GM12878 (cell line): ENCODE data around the gene RORC. TPM values are rescaled to one million over a fixed set of nuclear protein-coding genes. Genes with fewer than 3 reads are reported as not detected.

Source experiments
- ATAC-seq: fragments of 200-7000 bp; cut with Tn5 transposase; 3 replicates; pipeline ENCODE4 v1.9.1; 2020; ENCODE audit warnings: mild to moderate bottlenecking, moderate library complexity
- BruUV-seq: library from RNA; stranded (reverse); fragments of 400-500 nt; replicated peaks from 2 replicates; lab custom pipeline; 2021; lab: Mats Ljungman, UMichigan
- CTCF ChIA-PET: fragments of 300-600 bp; sonication (Branson Sonifier 250); formaldehyde crosslinking; extraction: SDS; loops from one replicate; lab custom pipeline; 2021; ENCODE audit warnings: inconsistent platforms; lab: Yijun Ruan, JAX
- POLR2A ChIA-PET: fragments of 350-600 bp; formaldehyde crosslinking; extraction: SDS; loops from one replicate; lab custom pipeline; 2021; ENCODE audit warnings: inconsistent platforms; lab: Charles Lee
- RAD21 ChIA-PET: fragments of 300-600 bp; sonication (Branson Sonifier 250); formaldehyde crosslinking; loops from one replicate; lab custom pipeline; 2023; ENCODE audit warnings: antibody characterized with exemption; ENCODE audit not compliant: unreplicated experiment; lab: Charles Lee
- SMC1A ChIA-PET: fragments of 300-600 bp; sonication (Branson Sonifier 250); formaldehyde crosslinking; loops from one replicate; lab custom pipeline; 2023; ENCODE audit not compliant: unreplicated experiment, uncharacterized antibody; lab: Charles Lee
- DNase-seq: peaks from one replicate; pipeline ENCODE4 v3.0.0-alpha.2; 2011; ENCODE audit warnings: low read depth, low spot score
- FAIRE-seq: peaks from 3 replicates; lab custom pipeline; 2011; peaks lifted over from hg19 to GRCh38; lab: Jason Lieb, UNC
- H2AFZ ChIP-seq: 2 replicates; pipeline ENCODE4 v1.6.0; 2011; ENCODE audit warnings: low read depth, low read length, control low read depth; ENCODE audit not compliant: control insufficient read depth
- H3K27ac ChIP-seq: 2 replicates; pipeline ENCODE4 v1.5.1; 2011; ENCODE audit warnings: control low read depth; ENCODE audit not compliant: control insufficient read depth, insufficient read depth
- H3K27me3 ChIP-seq, 2 experiments: replicated peaks in 1 of 2; 2 replicates each; pipeline versions ENCODE4 v1.6.0 to v1.6.1; 2011; ENCODE audit warnings: low read length in 1 of 2; ENCODE audit not compliant: control insufficient read depth in 2 of 2, insufficient read depth in 2 of 2
- H3K36me3 ChIP-seq, 2 experiments: 2 replicates each; pipeline ENCODE4 v1.5.1; 2011; ENCODE audit warnings: low read length in 1 of 2; ENCODE audit not compliant: control insufficient read depth in 2 of 2, insufficient read depth in 2 of 2
- H3K4me1 ChIP-seq: 2 replicates; pipeline ENCODE4 v1.6.1; 2011; ENCODE audit warnings: mild to moderate bottlenecking, low read length, moderate library complexity, mixed read lengths; ENCODE audit not compliant: control insufficient read depth, insufficient read depth
- H3K4me2 ChIP-seq: 2 replicates; pipeline ENCODE4 v1.6.0; 2011; ENCODE audit warnings: control low read depth; ENCODE audit not compliant: control insufficient read depth, insufficient read depth
- H3K4me3 ChIP-seq: fragments of 200-600 bp; sonication (generic); 2 replicates; pipeline ENCODE4 v1.5.1; 2016
- H3K79me2 ChIP-seq: 2 replicates; pipeline ENCODE4 v1.6.0; 2011; ENCODE audit warnings: low read length; ENCODE audit not compliant: control insufficient read depth, insufficient read depth
- H3K9ac ChIP-seq: 2 replicates; pipeline ENCODE4 v1.8.0; 2011; ENCODE audit warnings: low read length, control low read depth, mixed read lengths; ENCODE audit not compliant: control insufficient read depth, insufficient read depth
- H3K9me3 ChIP-seq: replicated peaks from 3 replicates; pipeline ENCODE4 v1.5.1; 2011; ENCODE audit warnings: mild to moderate bottlenecking, low read length; ENCODE audit not compliant: control insufficient read depth, insufficient read depth
- H4K20me1 ChIP-seq: 2 replicates; pipeline ENCODE4 v1.6.0; 2011; ENCODE audit not compliant: control insufficient read depth, insufficient read depth
- ASH2L ChIP-seq: fragments of 300-600, 200-600 bp; sonication (generic); IDR thresholded peaks from 2 replicates; pipeline ENCODE4 v1.6.1; 2017; ENCODE audit warnings: low read depth, mild to moderate bottlenecking, borderline replicate concordance
- BACH1 ChIP-seq: fragments of 450-650 bp; IDR thresholded peaks from 2 replicates; pipeline ENCODE4 v1.6.1; 2017; ENCODE audit warnings: mild to moderate bottlenecking, borderline replicate concordance
- CREM ChIP-seq: IDR thresholded peaks from 2 replicates; pipeline ENCODE4 v1.6.1; 2014; ENCODE audit warnings: antibody characterized with exemption, low read depth
- DPF2 ChIP-seq: fragments of 450-650 bp; IDR thresholded peaks from 2 replicates; pipeline ENCODE4 v1.6.1; 2017; ENCODE audit warnings: mild to moderate bottlenecking
- HCFC1 ChIP-seq: fragments of 150-350 bp; IDR thresholded peaks from 2 replicates; pipeline ENCODE4 v1.6.1; 2014; ENCODE audit warnings: low read length
- MEF2B ChIP-seq: fragments of 450-650 bp; IDR thresholded peaks from 2 replicates; pipeline ENCODE4 v1.6.1; 2018; ENCODE audit warnings: mild to moderate bottlenecking, moderate library complexity; ENCODE audit not compliant: partially characterized antibody, poor library complexity, severe bottlenecking
- SP1 ChIP-seq: IDR thresholded peaks from one replicate; pipeline ENCODE4 v1.6.1; 2011; ENCODE audit warnings: low read depth, low read length
- SREBF2 ChIP-seq: IDR thresholded peaks from 2 replicates; pipeline ENCODE4 v1.6.1; 2012; ENCODE audit warnings: mild to moderate bottlenecking, low read length
- SUPT20H ChIP-seq: IDR thresholded peaks from 2 replicates; pipeline ENCODE4 v1.6.1; 2011; ENCODE audit warnings: low read depth, mild to moderate bottlenecking, low read length, moderate library complexity, borderline replicate concordance; ENCODE audit not compliant: control insufficient read depth
- SUZ12 ChIP-seq: fragments of 200-600 bp; sonication (generic); IDR thresholded peaks from one replicate; pipeline ENCODE4 v1.6.1; 2018; ENCODE audit warnings: antibody characterized with exemption, mild to moderate bottlenecking; ENCODE audit not compliant: unreplicated experiment
- ZZZ3 ChIP-seq: IDR thresholded peaks from 2 replicates; pipeline ENCODE4 v1.6.1; 2011; ENCODE audit warnings: low read depth; ENCODE audit not compliant: control insufficient read depth, insufficient read length
- WGBS: methylation state at CpG from one replicate; pipeline ENCODE4 v1.1.6; 2016; ENCODE audit warnings: low lambda C conversion rate; ENCODE audit not compliant: insufficient replicate concordance, insufficient coverage; ENCODE audit errors: missing lambda C conversion rate; 5-methylcytosine and 5-hydroxymethylcytosine counted together
- in situ Hi-C: fragments of 300-500 bp; cut with MboI; formaldehyde crosslinking; loops from 9 replicates; pipeline ENCODE4 v1.14.3; 2018; ENCODE audit warnings: mixed read lengths
- intact Hi-C: fragments of 100-400 bp; cut with micrococcal nuclease; formaldehyde crosslinking; loops from one replicate; pipeline ENCODE4 v1.14.2; 2022; ENCODE audit not compliant: unreplicated experiment
- polyA plus RNA-seq, 11 experiments: library from polyadenylated mRNA; depleted of rRNA in 4 of 11; unstranded in 6 of 11; stranded (reverse) in 5 of 11; fragments of >200 nt; fragmentation: Nextera tagmentation in 4 of 11; fragmentation: Illumina TruSeq in 1 of 11; extraction: Ambion mirVana in 4 of 11; extraction: Trizol in 1 of 11; gene quantifications; 1 replicate in 1 of 11; 2 replicates in 10 of 11; pipeline versions ENCODE4 v1.2.1 to v1.2.3, GENCODE V29; 2011 to 2016; ENCODE audit warnings: inconsistent platforms in 2 of 11, missing spikeins in 2 of 11, low read depth in 1 of 11
- total RNA-seq, 4 experiments: library from RNA; depleted of rRNA in 3 of 4; stranded (reverse); fragments of >200 nt in 3 of 4; fragmentation: Illumina TruSeq in 1 of 4; extraction: Trizol in 1 of 4; gene quantifications; 2 replicates each; pipeline versions ENCODE4 v1.2.1 to v1.2.3, GENCODE V29; 2013 to 2021
- TF ChIP-seq, protein P1 (sequence below): fragments of 450-650 bp; IDR thresholded peaks from 2 replicates; pipeline ENCODE4 v1.6.1; 2016; ENCODE audit warnings: mild to moderate bottlenecking
- TF ChIP-seq, protein P2 (sequence below): fragments of 450-650 bp; IDR thresholded peaks from 2 replicates; pipeline ENCODE4 v1.6.1; 2018; ENCODE audit warnings: mild to moderate bottlenecking, low read depth, moderate library complexity; ENCODE audit not compliant: partially characterized antibody
- TF ChIP-seq, protein P3 (sequence below): fragments of 450-650 bp; IDR thresholded peaks from 2 replicates; pipeline ENCODE4 v1.6.1; 2017; ENCODE audit warnings: borderline replicate concordance

RORC gene
- total and polyA plus RNA-seq, 10 of the 15 experiments (the other 5 are each of a cell fraction or from before 2014, with no cell fraction given): not detected

DNA sequence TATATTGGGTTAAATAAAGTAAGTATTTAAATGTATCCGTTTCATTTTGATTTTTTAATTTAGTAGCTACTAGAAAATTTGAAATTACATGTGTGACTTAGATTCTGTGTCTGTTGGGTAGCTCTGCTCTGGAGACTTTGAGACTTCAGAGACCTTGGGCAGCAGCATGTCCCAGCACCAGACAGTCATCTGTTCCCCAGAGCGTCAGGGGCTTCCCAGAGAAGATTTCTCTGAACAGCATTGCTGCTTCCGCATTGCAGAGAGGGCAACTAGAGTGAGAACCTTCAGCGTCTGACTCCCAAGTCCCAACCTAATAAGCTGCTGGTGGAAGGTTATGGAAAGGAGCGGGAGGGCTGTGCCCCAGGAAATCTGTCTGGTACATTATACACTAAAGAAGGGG, 33.0 kb downstream of the RORC start:
- in situ Hi-C loops (no loop called here), intact Hi-C loops (no loop called here)
- Histone ChIP-seq H4K20me1 (no peaks in the 10 kb centered on the region), H3K4me3 (no peak overlapping the region), H3K27me3 (peaks cover 0 to 9% of the 10 kb centered on the region in 2 experiments; a peak in 2 of 4 replicates), H2AFZ (no peak overlapping the region), H3K4me2 (no peak overlapping the region), H3K79me2 (no peaks in the 10 kb centered on the region), H3K4me1 (no peaks in the 10 kb centered on the region), H3K9me3 (no peaks in the 10 kb centered on the region), H3K9ac (no peak overlapping the region), H3K36me3 (no peaks in the 10 kb centered on the region), H3K27ac (no peak overlapping the region)
- BruUV-seq: no TSS peak
- no peak for DNase-seq
- ChIA-PET SMC1A (interaction anchor here (1.8 kb wide), 1 partner anchor 11 kb away, joined by 4 read pairs; no protein-coding TSS in a partner anchor), POLR2A (no interaction called here), CTCF (interaction anchor here (1.2 to 1.3 kb wide), 2 partner anchors 37 to 38 kb away, joined by 3 read pairs; no protein-coding TSS in a partner anchor), RAD21 (interaction anchor here (0.9 kb wide), 1 partner anchor 29 kb away, joined by 3 read pairs; no protein-coding TSS in a partner anchor)
- no peak for FAIRE-seq
- WGBS: 61% methylated on average over 5 of the region's 5 CpGs
- ATAC-seq: peak; percentile 85
- TF ChIP-seq SP1 (no peak), MEF2B (no peak), HCFC1 (no peak), CREM (no peak), SUZ12 (no peak), ZZZ3 (no peak), DPF2 (no peak), SREBF2 (no peak), BACH1 (no peak), SUPT20H (no peak), ASH2L (no peak)
- TF ChIP-seq, protein P1, sequence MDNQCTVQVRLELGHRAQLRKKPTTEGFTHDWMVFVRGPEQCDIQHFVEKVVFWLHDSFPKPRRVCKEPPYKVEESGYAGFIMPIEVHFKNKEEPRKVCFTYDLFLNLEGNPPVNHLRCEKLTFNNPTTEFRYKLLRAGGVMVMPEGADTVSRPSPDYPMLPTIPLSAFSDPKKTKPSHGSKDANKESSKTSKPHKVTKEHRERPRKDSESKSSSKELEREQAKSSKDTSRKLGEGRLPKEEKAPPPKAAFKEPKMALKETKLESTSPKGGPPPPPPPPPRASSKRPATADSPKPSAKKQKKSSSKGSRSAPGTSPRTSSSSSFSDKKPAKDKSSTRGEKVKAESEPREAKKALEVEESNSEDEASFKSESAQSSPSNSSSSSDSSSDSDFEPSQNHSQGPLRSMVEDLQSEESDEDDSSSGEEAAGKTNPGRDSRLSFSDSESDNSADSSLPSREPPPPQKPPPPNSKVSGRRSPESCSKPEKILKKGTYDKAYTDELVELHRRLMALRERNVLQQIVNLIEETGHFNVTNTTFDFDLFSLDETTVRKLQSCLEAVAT: no peak
- TF ChIP-seq, protein P2, sequence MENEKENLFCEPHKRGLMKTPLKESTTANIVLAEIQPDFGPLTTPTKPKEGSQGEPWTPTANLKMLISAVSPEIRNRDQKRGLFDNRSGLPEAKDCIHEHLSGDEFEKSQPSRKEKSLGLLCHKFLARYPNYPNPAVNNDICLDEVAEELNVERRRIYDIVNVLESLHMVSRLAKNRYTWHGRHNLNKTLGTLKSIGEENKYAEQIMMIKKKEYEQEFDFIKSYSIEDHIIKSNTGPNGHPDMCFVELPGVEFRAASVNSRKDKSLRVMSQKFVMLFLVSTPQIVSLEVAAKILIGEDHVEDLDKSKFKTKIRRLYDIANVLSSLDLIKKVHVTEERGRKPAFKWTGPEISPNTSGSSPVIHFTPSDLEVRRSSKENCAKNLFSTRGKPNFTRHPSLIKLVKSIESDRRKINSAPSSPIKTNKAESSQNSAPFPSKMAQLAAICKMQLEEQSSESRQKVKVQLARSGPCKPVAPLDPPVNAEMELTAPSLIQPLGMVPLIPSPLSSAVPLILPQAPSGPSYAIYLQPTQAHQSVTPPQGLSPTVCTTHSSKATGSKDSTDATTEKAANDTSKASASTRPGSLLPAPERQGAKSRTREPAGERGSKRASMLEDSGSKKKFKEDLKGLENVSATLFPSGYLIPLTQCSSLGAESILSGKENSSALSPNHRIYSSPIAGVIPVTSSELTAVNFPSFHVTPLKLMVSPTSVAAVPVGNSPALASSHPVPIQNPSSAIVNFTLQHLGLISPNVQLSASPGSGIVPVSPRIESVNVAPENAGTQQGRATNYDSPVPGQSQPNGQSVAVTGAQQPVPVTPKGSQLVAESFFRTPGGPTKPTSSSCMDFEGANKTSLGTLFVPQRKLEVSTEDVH: no peak
- TF ChIP-seq, protein P3, sequence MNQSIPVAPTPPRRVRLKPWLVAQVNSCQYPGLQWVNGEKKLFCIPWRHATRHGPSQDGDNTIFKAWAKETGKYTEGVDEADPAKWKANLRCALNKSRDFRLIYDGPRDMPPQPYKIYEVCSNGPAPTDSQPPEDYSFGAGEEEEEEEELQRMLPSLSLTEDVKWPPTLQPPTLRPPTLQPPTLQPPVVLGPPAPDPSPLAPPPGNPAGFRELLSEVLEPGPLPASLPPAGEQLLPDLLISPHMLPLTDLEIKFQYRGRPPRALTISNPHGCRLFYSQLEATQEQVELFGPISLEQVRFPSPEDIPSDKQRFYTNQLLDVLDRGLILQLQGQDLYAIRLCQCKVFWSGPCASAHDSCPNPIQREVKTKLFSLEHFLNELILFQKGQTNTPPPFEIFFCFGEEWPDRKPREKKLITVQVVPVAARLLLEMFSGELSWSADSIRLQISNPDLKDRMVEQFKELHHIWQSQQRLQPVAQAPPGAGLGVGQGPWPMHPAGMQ: no peak
